Measurements from ENCODE around the gene CLPTM1L.
"Not testable (repeated sequence)": the region's sequence is repeated elsewhere in the genome, so short reads cannot be mapped to it uniquely, and the experiment has no call there.

CLPTM1L gene

DNA sequence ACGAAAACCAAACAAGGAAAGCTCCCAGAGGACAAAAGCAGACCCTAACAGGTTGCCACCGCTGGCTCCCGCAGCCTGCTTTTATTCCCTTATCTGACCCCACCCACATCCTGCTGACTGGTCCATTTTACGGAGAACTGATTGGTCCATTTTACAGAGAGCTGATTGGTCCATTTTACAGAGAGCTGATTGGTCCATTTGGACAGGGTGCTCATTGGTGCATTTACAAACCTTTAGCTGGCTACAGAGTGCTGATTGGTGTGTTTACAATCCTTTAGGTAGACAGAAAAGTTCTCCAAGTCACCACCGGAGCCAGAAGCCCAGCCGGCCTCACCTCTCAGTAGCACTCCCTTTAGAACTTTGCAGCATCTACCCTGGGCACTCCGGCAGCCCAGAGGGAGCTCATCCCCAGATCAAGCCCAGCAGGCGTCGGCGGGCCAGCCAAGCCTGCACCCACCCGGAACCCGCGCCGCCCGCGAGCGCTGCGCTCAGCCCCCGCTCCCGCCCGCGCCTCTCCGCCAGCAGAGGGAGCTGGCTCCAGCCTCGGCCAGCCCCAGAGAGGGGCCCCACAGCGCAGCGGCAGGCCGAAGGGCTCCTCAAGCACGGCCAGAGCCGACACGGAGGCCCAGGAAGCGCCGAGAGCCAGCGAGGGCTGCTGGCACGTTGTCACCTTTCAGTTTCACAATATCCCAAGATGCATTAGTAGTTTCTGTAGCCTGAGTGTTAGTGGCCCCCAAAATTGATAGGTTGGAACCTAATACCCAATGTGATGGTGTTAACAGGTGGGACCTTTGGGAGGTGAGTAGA is 35.3 kb upstream of the CLPTM1L start:
- DNase-seq = peak; percentile 43

DNA sequence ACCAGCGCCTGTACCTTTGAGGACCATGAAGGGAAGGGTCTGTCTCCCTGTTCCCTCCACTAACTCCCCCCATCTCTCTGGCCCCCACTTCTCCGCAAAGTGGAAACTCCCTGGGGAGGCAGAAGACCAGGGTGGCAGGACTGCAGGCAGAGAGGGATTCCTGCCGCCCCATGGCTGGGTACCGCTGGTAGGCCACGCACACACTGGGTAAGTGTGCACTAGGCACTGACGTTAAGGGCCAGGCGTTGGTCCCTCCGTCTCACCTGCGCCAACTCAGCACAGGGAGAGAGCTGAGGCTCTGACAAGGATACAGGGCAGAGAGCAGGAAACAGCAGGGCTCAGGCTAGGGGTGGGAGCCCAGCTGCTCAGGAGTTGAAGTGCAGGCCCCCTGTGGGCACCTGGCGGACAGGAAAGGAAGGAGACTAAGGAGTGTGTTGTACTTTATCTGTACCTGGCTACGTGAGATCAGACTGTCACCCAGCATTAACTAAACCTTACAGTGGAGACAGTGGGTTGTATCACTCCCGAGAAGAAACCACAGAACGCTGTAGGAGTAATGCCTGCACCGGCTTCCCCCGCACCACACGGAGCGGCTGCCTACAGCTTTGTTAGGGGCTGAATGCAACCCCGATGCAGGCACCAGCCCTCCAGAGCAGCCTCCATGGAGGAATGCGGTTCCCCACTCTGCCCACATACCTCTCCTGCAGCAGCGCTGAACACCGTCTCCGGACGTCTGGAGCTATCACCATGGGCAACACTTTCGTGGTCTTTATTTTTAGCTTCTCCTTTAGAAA is 34.2 kb upstream of the CLPTM1L start:
- DNase-seq = no peak

GRCh38 chr5:1378096-1378495 is 33.2 kb upstream of the CLPTM1L start:
- no peak for DNase-seq

DNA sequence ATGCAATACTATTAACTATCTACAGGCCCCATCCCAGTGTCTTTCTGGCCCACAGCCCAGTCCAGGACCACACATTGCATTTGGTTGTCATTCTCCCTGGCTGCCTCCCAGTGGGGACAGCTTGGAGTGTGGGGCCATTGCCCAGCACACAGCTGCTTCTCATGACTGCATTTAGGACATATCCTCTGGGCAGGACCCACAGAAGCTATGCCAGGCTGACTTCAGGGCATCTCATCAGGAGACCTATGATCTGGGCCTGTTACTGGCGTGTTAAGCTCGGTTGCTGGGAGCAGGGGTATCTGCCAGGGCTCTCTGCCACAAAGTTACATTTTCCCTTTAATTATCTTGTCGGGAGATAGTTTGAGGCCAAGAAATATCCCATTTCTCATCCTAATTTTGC is 32.1 kb upstream of the CLPTM1L start:
- no peak for DNase-seq

DNA sequence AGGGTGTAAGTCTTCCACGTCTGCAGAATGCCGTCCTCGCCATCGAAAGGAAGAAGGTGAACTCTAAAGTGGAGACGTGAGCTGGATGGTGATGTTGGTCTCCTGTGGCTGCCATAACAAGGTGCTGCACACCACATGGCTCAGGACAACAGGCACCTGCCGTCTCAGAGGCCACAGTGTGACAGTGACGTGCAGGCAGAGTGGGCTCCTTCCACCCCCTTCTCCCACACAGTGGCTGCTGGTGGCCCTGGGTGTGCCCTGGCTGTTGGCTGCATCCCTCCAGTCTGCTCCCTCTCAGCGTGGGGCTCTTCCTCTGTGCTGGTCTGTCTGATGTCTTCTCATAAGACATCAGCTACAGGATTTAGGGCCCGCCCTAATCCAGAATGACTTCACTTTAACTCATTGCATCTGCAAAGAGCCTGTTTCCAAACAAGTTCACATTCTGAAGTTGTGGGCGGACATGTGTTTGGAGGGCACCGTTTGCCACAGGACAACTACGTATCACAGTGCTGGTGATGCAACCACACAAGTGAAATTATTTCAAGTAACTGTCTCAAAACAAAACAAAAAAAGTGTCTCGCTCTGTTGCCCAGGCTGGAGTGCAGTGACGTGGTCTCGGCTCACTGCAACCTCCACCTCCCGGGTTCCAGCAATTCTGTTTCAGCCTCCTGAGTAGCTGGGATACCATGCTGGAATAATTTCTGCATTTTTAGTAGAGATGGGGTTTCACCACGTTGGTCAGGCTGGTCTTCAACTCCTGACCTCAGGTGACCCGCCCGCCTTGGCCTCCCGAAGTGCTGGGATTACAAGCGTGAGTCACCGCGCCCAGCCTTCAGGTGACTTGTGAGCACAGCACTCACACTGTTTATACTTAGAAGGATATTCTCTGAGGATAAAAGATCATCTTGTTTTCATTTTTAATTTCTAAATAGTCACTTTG is 31.2 kb upstream of the CLPTM1L start:
- no peak for DNase-seq

DNA sequence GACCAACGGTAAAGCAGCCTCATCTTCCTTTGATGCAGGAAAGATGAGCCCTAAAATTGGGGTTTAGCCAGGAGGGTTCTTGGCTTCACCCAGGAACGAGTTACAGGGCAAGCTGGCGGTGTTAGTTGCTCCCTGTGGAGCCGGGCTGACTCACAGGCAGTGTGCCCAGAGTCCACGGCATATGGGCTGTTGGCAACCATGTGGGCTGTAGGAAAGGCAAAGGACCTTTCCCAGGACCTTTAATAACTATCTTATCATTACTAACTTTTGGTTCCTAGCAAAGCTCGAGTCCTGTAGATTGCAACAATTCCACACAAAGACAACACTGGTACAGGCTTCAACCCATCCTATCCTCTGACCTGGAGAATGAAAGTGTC is 29.8 kb upstream of the CLPTM1L start:
- no peak for DNase-seq

DNA sequence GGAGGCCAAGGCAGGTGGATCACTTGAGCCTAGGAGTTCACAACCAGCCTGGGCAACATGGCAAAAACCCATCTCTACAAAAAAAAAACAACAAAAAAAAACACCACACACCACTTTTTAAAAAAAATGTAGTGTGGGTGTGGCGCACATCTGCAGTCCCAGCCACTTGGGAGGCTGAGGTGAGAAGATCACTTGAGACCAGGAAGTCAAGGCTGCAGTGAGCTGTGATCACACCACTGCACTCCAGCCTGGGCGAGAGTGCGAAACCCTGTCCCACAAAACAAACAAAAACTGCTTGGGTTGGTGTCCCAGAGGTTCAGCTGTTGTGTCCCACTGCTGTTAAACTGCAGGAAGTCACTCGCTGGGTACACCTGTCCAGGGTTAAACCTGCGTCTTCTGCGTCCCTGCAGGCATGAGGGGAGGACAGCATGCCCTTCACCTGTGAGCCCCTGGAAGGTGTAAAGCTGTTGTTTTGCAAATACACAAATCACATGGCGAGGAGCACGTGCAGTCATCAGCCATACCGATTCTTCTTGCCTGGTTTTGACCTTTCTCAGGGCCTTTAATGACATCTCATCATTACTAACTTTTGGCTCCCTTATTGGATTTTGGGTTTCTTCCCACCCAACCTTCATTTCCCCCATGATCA is 29.3 kb upstream of the CLPTM1L start:
- DNase-seq = peak; percentile 39

DNA sequence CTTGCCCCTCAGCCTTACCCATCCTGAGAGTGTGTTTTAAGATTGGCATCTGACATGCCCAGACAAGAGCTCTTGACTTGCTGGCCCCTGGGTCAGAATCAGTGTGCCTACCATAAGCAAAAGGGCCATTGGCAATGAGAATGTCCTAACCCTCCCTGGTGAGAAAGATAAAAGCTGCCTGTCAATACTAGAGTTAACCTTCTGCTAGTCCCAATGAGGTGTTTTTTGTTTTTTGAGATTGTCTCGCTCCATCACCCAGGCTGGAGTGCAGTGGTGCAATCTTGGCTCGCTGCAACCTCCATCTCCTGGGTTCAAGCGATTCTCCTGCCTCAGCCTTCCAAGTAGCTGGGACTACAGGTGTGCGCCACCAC is 27.1 kb upstream of the CLPTM1L start:
- not testable (repeated sequence) for DNase-seq

DNA sequence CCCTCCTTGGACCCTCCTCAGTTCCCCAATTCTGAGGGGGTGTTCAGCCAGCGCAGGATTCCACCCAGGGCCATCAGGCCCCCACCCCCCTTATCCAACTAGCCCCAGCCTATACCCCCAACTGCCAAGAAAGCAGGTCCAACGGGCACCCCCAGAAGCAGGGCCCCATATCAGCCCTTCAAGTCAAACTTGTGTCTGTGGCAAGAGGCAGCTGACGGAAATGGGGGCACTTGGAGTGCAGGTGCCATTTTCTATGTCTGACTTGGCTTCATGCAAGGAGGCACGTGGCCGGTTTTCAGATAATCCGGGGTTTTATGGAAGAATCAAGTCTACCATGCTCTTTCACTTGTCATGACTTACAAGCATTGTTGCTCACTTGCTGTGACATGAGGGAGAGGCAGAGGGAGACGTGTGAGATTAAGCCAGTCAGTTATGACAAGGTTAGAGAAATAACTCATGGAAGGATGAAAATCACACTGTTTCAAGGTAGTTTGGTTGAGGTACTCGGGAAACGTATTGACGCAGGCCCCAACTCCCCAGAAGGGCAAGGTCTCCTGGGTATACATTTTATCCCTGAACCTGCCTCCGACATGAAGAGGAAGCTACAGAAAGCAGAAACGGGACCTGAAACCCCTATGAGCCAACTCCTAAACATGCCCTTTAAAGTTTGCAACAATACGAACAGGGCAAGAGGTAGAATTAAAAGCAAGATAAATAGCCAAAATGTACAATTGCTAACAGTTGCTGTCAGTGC is 26.5 kb upstream of the CLPTM1L start:
- no peak for DNase-seq

- no peak for DNase-seq
Observed at GRCh38 chr5:1370006-1370405, 25.1 kb upstream of the CLPTM1L start.

DNA sequence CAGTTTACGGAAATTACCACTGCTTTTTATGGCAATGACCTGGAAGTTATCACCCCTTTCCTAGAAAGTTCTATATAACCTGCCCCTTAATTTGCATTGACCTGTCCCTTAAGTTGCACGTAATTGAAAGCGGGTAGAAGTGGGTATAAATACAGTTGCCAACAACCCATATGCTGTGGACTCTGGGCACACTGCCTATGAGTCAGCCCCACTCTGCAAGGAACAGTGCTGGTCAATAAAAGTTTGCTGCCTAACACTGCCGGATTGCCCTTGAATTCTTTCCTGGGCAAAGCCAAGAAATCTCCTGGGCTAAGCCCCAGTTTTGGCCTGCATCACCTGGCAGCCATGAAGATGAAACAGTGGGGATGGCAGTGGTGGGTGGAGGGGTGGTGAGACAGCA is 23.9 kb upstream of the CLPTM1L start:
- no peak for DNase-seq

DNA sequence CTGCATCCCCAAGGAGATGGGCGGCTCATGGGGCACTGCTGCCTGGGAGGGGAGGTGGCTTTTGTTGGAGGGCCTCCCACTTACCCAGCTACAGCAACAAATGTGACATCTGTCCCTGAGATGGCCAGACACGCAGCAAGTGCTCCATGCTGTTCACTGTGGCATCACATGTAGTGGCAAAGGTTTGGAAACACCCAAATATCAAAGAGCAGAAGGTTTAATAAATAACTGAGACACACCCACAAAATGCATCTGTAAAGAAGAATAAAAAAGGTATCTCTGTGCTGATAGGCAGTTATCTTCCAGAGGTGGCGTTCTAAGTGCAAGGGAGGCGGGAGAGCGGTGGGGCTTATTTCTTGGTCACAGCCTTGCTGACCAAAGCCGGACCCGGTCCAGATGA is 23.3 kb upstream of the CLPTM1L start:
- DNase-seq = no peak

GRCh38 chr5:1367149-1367548 is 22.2 kb upstream of the CLPTM1L start:
- DNase-seq = no peak

- no peak for DNase-seq
Observed at GRCh38 chr5:1366514-1366913, 21.6 kb upstream of the CLPTM1L start.

GRCh38 chr5:1364211-1364610 is 19.3 kb upstream of the CLPTM1L start:
- DNase-seq = no peak

DNA sequence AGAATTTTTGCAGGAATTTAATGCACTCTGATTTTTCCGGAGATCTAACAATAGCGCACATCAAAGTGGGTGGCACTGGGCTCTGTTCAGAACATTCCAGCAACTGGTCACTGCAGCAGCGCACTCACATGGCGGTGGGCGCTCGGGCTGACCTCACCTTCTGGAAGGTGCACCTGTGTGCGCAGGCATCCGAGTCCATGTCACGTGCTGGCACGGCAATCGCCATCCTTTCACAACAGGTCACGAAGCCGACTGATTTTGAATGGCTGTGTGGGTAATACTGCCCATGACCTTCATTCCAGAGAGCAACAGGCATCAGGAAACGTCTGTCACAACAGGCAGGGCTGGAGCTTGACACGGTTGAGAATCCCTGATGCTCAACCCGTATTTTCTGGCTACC is 18.7 kb upstream of the CLPTM1L start:
- DNase-seq = no peak

DNA sequence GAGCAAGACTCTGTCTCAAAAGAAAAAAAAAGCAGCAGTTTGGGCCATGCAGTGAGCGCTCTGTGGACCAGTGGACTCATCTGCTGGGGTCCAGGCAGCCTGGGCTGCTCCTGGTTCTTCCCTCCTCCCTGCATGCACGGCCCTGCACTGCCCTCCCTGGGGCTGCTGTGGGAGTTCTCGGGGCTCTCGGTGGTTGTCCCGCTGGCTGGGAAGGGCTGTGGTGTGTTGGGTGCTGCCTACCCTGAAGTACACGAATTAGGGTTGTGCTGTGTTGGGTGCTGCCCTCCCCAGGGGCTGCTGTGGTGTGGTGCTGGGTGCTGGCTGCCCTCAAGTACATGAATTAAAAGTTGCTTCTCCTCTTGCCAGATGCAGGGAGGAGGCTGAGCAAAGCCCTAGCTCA is 18.3 kb upstream of the CLPTM1L start:
- DNase-seq = no peak

GRCh38 chr5:1362242-1363015 is 17.5 kb upstream of the CLPTM1L start:
- no peak for DNase-seq

GRCh38 chr5:1360861-1361260 is 16.0 kb upstream of the CLPTM1L start:
- no peak for DNase-seq

DNA sequence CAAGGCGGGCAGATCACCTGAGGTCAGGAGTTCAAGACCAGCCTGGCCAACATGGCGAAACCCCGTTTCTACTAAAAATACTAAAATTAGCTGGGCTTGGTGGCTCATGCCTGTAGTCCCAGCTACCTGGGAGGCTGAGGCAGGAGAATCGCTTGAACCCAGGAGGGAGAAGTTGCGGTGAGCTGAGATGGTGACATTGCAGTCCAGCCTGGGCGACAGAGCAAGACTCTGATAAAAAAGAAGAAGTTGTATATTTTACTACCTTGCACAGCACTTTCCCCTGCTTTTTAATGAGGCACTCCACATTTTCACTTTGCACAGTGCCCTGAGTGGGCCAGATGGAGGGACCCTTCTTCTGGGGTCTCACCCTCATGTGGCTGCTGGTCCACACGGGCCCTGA is 15.5 kb upstream of the CLPTM1L start:
- DNase-seq = not testable (repeated sequence)

- DNase-seq = no peak
Observed at GRCh38 chr5:1359713-1360112, 14.8 kb upstream of the CLPTM1L start.

All from CD4-positive, alpha-beta T cell treated with Interleukin-4 for 4 hours (primary cell).